ENCODE measurements around the gene PEX6. TPM values are rescaled to one million over a fixed set of nuclear protein-coding genes. Genes with fewer than 3 reads are reported as not detected.

Gene PEX6
- polyA plus RNA-seq, 2 of the 4 experiments (the other 2 are of a cell fraction): 4.6 to 8.6 TPM

DNA sequence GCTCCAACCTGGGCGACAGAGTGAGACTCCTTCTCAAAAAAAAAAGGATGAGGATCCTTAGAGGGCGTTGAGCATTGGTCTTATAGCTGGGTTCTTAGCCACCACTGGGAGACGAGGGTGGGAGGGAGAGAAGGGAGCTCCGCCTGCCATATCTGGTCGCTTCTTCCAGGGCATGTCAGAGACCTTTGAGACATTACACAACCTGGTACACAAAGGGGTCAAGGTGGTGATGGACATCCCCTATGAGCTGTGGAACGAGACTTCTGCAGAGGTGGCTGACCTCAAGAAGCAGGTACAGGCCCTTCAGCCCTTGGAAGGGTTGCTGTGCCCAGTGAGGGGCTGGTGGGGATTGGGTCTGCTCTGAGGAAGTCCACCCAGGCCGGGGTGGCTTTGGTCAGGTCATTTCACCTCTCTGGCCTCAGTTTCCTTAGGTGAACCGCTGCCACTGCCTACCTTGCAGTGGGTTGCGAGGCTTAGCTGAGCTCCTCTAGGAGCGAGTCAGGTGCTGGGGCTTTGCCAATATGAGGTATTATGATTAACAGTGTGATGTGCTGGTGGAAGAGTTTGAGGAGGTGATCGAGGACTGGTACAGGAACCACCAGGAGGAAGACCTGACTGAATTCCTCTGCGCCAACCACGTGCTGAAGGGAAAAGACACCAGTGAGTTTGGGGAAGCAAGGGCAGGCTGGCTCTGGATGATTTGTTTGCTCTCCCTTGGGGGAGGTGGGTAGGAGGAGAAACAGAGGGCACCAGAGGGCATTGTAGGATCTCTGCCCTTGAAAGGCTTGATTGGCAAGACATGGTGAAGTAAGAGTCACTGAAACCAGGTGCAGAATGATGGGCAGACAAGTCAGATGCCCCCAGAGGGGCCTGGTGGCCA lies 41.2 kb downstream of the PEX6 start:
- no peak overlapping the region for H3K27ac ChIP-seq
- 88% methylated on average over 11 of the region's 13 CpGs for WGBS (ENCODE audit: missing lambda C conversion rate)
- H3K4me1 ChIP-seq: no peaks in the 10 kb centered on the region
- no peak overlapping the region for H3K4me3 ChIP-seq
- TF ChIP-seq TFCP2L1 (CRISPR knock-in tag; IDR thresholded peaks at IDR 0.05) (no peak), RARB (CRISPR knock-in tag; IDR thresholded peaks at IDR 0.05) (no peak), TP53 (CRISPR knock-in tag; IDR thresholded peaks at IDR 0.05) (no peak)
- no peak overlapping the region for H3K4me2 ChIP-seq
- no peaks in the 10 kb centered on the region for H3K9me3 ChIP-seq
- FAIRE-seq (no peak), DNase-seq (ENCODE audit: low read depth in 1 of 2, low spot score in 1 of 2) (no peak), ATAC-seq (no peak)
- POLR2A ChIA-PET: interaction anchor here (1.3 kb wide), 1 partner anchor 9 kb away, joined by 3 read pairs; the partner anchor contains the start of gene CNPY3
- CTCF ChIA-PET: interaction anchor here (1.3 kb wide), 1 partner anchor 27 kb away, joined by 4 read pairs; no protein-coding TSS in a partner anchor

DNA sequence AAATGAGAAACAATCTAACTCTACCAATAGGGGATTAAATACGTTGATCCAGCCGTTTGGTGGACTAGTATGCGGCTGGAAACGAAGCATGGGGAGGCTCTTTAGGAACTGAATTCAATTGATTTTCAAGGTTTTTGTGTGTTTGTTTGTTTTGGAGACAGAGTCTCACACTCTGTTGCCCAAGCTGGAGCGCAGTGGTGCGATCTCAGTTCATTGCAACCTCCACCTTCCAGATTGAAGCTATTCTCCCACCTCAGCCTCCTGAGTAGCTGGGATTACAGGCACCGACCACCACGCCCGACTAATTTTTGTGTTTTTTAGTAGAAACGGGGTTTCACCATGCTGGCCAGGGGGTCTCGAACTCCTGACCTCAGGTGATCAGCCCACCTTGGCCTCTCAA lies 42.6 kb downstream of the PEX6 start:
- ATAC-seq: no peak
- Histone ChIP-seq H3K4me1 (no peaks in the 10 kb centered on the region), H3K4me3 (no peak overlapping the region), H3K9me3 (no peaks in the 10 kb centered on the region), H3K4me2 (no peak overlapping the region), H3K27ac (no peak overlapping the region)
- no peak for TF ChIP-seq ZFP36 (IDR thresholded peaks at IDR 0.05; ENCODE audit: borderline replicate concordance, partially characterized antibody)
- TF ChIP-seq ATOH8 (CRISPR knock-in tag; IDR thresholded peaks at IDR 0.05; ENCODE audit: low read depth): no peak
- no peak for TF ChIP-seq FOSB (CRISPR knock-in tag; IDR thresholded peaks at IDR 0.05)
- TF ChIP-seq, protein P1, sequence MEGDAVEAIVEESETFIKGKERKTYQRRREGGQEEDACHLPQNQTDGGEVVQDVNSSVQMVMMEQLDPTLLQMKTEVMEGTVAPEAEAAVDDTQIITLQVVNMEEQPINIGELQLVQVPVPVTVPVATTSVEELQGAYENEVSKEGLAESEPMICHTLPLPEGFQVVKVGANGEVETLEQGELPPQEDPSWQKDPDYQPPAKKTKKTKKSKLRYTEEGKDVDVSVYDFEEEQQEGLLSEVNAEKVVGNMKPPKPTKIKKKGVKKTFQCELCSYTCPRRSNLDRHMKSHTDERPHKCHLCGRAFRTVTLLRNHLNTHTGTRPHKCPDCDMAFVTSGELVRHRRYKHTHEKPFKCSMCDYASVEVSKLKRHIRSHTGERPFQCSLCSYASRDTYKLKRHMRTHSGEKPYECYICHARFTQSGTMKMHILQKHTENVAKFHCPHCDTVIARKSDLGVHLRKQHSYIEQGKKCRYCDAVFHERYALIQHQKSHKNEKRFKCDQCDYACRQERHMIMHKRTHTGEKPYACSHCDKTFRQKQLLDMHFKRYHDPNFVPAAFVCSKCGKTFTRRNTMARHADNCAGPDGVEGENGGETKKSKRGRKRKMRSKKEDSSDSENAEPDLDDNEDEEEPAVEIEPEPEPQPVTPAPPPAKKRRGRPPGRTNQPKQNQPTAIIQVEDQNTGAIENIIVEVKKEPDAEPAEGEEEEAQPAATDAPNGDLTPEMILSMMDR (IDR thresholded peaks at IDR 0.05): no peak
- TF ChIP-seq, protein P2, sequence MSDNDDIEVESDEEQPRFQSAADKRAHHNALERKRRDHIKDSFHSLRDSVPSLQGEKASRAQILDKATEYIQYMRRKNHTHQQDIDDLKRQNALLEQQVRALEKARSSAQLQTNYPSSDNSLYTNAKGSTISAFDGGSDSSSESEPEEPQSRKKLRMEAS (IDR thresholded peaks at IDR 0.05): no peak
- TF ChIP-seq MAZ (IDR thresholded peaks at IDR 0.05; ENCODE audit: borderline replicate concordance, low read depth, low read length): no peak
- no peak for TF ChIP-seq SREBF2 (IDR thresholded peaks at IDR 0.05)
- no peak for TF ChIP-seq POLR2A (IDR thresholded peaks at IDR 0.05; ENCODE audit: low read length)
- TF ChIP-seq, protein P3, sequence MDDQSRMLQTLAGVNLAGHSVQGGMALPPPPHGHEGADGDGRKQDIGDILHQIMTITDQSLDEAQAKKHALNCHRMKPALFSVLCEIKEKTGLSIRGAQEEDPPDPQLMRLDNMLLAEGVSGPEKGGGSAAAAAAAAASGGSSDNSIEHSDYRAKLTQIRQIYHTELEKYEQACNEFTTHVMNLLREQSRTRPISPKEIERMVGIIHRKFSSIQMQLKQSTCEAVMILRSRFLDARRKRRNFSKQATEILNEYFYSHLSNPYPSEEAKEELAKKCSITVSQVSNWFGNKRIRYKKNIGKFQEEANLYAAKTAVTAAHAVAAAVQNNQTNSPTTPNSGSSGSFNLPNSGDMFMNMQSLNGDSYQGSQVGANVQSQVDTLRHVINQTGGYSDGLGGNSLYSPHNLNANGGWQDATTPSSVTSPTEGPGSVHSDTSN (IDR thresholded peaks at IDR 0.05): no peak
- no peak for TF ChIP-seq EP300 (IDR thresholded peaks at IDR 0.05)
- no peak for TF ChIP-seq SMC3 (IDR thresholded peaks at IDR 0.05)
- no peak for TF ChIP-seq BCL3 (IDR thresholded peaks at IDR 0.05)
- TF ChIP-seq JUN (IDR thresholded peaks at IDR 0.05): no peak
- TF ChIP-seq GATA3 (IDR thresholded peaks at IDR 0.05; ENCODE audit: borderline replicate concordance): no peak
- TF ChIP-seq RNF2 (IDR thresholded peaks at IDR 0.05; ENCODE audit: borderline replicate concordance, low read depth): no peak
- no peak for TF ChIP-seq HOXB5 (CRISPR knock-in tag; IDR thresholded peaks at IDR 0.05)
- no peak for TF ChIP-seq MAFK (IDR thresholded peaks at IDR 0.05; ENCODE audit: partially characterized antibody)
- POLR2A ChIA-PET: no interaction called here
- 90% methylated on average over 11 of the region's 11 CpGs for WGBS (ENCODE audit: missing lambda C conversion rate)
- CTCF ChIA-PET: interaction anchor here (1.3 kb wide), 1 partner anchor 28 kb away, joined by 4 read pairs; no protein-coding TSS in a partner anchor
- no peak for FAIRE-seq
- DNase-seq (ENCODE audit: low read depth in 1 of 2, low spot score in 1 of 2): no peak
